Endothelial cell of umbilical vein (primary cell): Measurements from ENCODE around the gene KLHL11. TPM values are rescaled to one million over a fixed set of nuclear protein-coding genes. Genes with fewer than 3 reads are reported as not detected.
A peak's percentile ranks its signal among the peaks of the same experiment; 100 is the strongest.

Source experiments
- BruUV-seq: library from RNA; stranded (reverse); fragments of 400-500 nt; replicated peaks from 2 replicates; lab custom pipeline; 2021; lab: Mats Ljungman, UMichigan
- CTCF ChIA-PET: fragments of 300-600, 350-600 bp; sonication (Branson Sonifier 250); formaldehyde crosslinking; loops from one replicate; lab custom pipeline; 2021; ENCODE audit warnings: antibody characterized with exemption, inconsistent platforms; lab: Charles Lee
- POLR2A ChIA-PET: fragments of 300-600, 350-600 bp; sonication (Branson Sonifier 250); formaldehyde crosslinking; loops from one replicate; lab custom pipeline; 2021; ENCODE audit warnings: antibody characterized with exemption, inconsistent platforms; lab: Charles Lee
- DNase-seq: peaks from one replicate; pipeline ENCODE4 v3.0.0-alpha.2; 2011; ENCODE audit warnings: low read depth, low spot score
- FAIRE-seq: peaks from 2 replicates; lab custom pipeline; 2011; peaks lifted over from hg19 to GRCh38; lab: Jason Lieb, UNC
- H2AFZ ChIP-seq: 2 replicates; pipeline ENCODE4 v1.6.0; 2012; ENCODE audit warnings: low read depth, low read length, control low read depth, inconsistent platforms
- H3K27ac ChIP-seq: 2 replicates; pipeline ENCODE4 v1.5.1; 2011; ENCODE audit warnings: low read depth, mild to moderate bottlenecking, control low read depth, low read length, moderate library complexity; ENCODE audit not compliant: insufficient read depth
- H3K27me3 ChIP-seq, 2 experiments: 2 replicates each; pipeline versions ENCODE4 v1.6.0 to v1.6.1; 2011; ENCODE audit warnings: low read length in 2 of 2, mixed read lengths in 1 of 2; ENCODE audit not compliant: control insufficient read depth in 2 of 2, insufficient read depth in 2 of 2
- H3K36me3 ChIP-seq, 2 experiments: 2 replicates in 1 of 2; 3 replicates in 1 of 2; pipeline ENCODE4 v1.5.1; 2011; ENCODE audit warnings: low read length in 2 of 2, mild to moderate bottlenecking in 1 of 2, moderate library complexity in 1 of 2; ENCODE audit not compliant: control insufficient read depth in 2 of 2, insufficient read depth in 2 of 2; ENCODE audit errors: extremely low read depth in 1 of 2
- H3K4me1 ChIP-seq: 3 replicates; pipeline ENCODE4 v1.5.1; 2011; ENCODE audit warnings: mild to moderate bottlenecking, low read length; ENCODE audit not compliant: control insufficient read depth, insufficient read depth; ENCODE audit errors: extremely low read depth
- H3K4me2 ChIP-seq: 2 replicates; pipeline ENCODE4 v1.6.1; 2011; ENCODE audit warnings: low read length, control low read depth, mixed read lengths; ENCODE audit not compliant: insufficient read depth
- H3K4me3 ChIP-seq, 3 experiments: fragments of 200-600 bp in 1 of 3; sonication (generic), shearing (Covaris generic) in 1 of 3; replicated peaks in 1 of 3; 2 replicates each; pipeline ENCODE4 v1.5.1; 2011 to 2016; ENCODE audit warnings: control low read depth in 3 of 3, low read length in 3 of 3, mild to moderate bottlenecking in 2 of 3, inconsistent platforms in 1 of 3, low read depth in 1 of 3, moderate library complexity in 1 of 3; ENCODE audit not compliant: insufficient read depth in 1 of 3
- H3K79me2 ChIP-seq: 2 replicates; pipeline ENCODE4 v1.6.0; 2012; ENCODE audit warnings: low read length, inconsistent platforms; ENCODE audit not compliant: control insufficient read depth, insufficient read depth
- H3K9ac ChIP-seq: replicated peaks from 2 replicates; pipeline ENCODE3; 2011; ENCODE audit warnings: low read length, control low read depth; ENCODE audit not compliant: insufficient read depth; ENCODE audit errors: extremely low read depth
- H3K9me1 ChIP-seq: replicated peaks from 3 replicates; pipeline ENCODE4 v1.6.0; 2011; ENCODE audit warnings: mild to moderate bottlenecking, low read length; ENCODE audit not compliant: control insufficient read depth, insufficient read depth; ENCODE audit errors: extremely low read depth
- H3K9me3 ChIP-seq: replicated peaks from 2 replicates; pipeline ENCODE4 v1.5.1; 2012; ENCODE audit warnings: low read length, inconsistent platforms; ENCODE audit not compliant: control insufficient read depth, insufficient read depth
- H4K20me1 ChIP-seq: replicated peaks from 2 replicates; pipeline ENCODE3; 2011; ENCODE audit warnings: mild to moderate bottlenecking, low read length; ENCODE audit not compliant: control insufficient read depth, insufficient read depth; ENCODE audit errors: extremely low read depth
- EZH2 ChIP-seq: IDR thresholded peaks from 2 replicates; pipeline ENCODE4 v1.6.1; 2012; ENCODE audit warnings: borderline replicate concordance, low read depth, mild to moderate bottlenecking, moderate library complexity, low read length, inconsistent platforms; ENCODE audit not compliant: severe bottlenecking
- FOS ChIP-seq: IDR thresholded peaks from 2 replicates; pipeline ENCODE4 v1.6.1; 2011; ENCODE audit warnings: mild to moderate bottlenecking, low read length, moderate library complexity, borderline replicate concordance; ENCODE audit not compliant: insufficient read depth
- GATA2 ChIP-seq: IDR thresholded peaks from 2 replicates; pipeline ENCODE4 v1.7.0; 2011; ENCODE audit warnings: low read depth, mild to moderate bottlenecking, moderate library complexity, mixed read lengths, low read length; ENCODE audit not compliant: insufficient read length, insufficient read depth
- JUN ChIP-seq: IDR thresholded peaks from 2 replicates; pipeline ENCODE4 v1.6.1; 2011; ENCODE audit warnings: borderline replicate concordance, low read depth; ENCODE audit not compliant: insufficient read length, insufficient read depth
- MYC ChIP-seq: IDR thresholded peaks from one replicate; pipeline ENCODE4 v1.6.1; 2011; ENCODE audit warnings: mild to moderate bottlenecking, low read depth, low read length
- POLR2A ChIP-seq: IDR thresholded peaks from 2 replicates; pipeline ENCODE4 v1.6.1; 2012; ENCODE audit warnings: low read depth, mild to moderate bottlenecking, control low read depth, low read length
- POLR2AphosphoS5 ChIP-seq: IDR thresholded peaks from 2 replicates; pipeline ENCODE4 v1.6.1; 2012; ENCODE audit warnings: low read depth, mild to moderate bottlenecking, control low read depth, low read length, moderate library complexity; ENCODE audit not compliant: insufficient read depth
- dilution Hi-C: fragments of 300-500 bp; cut with MboI; formaldehyde crosslinking; loops from one replicate; pipeline ENCODE4 v1.15.0; 2019; ENCODE audit warnings: low sequenced_read_pairs; ENCODE audit not compliant: extremely low pct_ligation_motif_present
- intact Hi-C: fragments of 100-400 bp; cut with micrococcal nuclease; formaldehyde crosslinking; loops from one replicate; pipeline ENCODE4 v1.10.0; 2022
- polyA plus RNA-seq, 4 experiments: library from polyadenylated mRNA; depleted of rRNA in 3 of 4; stranded (reverse) in 3 of 4; unstranded in 1 of 4; fragments of >200 nt; gene quantifications; 2 replicates each; pipeline versions ENCODE4 v1.2.1 to v1.2.3, GENCODE V29; 2011 to 2012; ENCODE audit warnings: missing spikeins in 1 of 4
- total RNA-seq: library from RNA; stranded (reverse); gene quantifications from 2 replicates; pipeline ENCODE4 v1.2.3, GENCODE V29; 2021
- TF ChIP-seq, protein P1 (sequence below), 2 donors: IDR thresholded peaks; 1 replicate in 1 of 2; 2 replicates in 1 of 2; pipeline ENCODE4 v1.5.1; 2011; ENCODE audit warnings: low read length in 2 of 2, mild to moderate bottlenecking in 2 of 2, moderate library complexity in 2 of 2, control low read depth in 1 of 2, inconsistent platforms in 1 of 2, low read depth in 1 of 2; ENCODE audit not compliant: insufficient read depth in 1 of 2; ENCODE audit errors: extremely low read depth in 1 of 2
- TF ChIP-seq, protein P2 (sequence below): IDR thresholded peaks from 2 replicates; pipeline ENCODE4 v1.6.1; 2011; ENCODE audit not compliant: insufficient read depth, insufficient read length

Gene KLHL11
- total and polyA plus RNA-seq, 2 donors (not counting 3 experiments of a cell fraction or from before 2014, with no cell fraction given), result 3.1 to 11.0 TPM

DNA sequence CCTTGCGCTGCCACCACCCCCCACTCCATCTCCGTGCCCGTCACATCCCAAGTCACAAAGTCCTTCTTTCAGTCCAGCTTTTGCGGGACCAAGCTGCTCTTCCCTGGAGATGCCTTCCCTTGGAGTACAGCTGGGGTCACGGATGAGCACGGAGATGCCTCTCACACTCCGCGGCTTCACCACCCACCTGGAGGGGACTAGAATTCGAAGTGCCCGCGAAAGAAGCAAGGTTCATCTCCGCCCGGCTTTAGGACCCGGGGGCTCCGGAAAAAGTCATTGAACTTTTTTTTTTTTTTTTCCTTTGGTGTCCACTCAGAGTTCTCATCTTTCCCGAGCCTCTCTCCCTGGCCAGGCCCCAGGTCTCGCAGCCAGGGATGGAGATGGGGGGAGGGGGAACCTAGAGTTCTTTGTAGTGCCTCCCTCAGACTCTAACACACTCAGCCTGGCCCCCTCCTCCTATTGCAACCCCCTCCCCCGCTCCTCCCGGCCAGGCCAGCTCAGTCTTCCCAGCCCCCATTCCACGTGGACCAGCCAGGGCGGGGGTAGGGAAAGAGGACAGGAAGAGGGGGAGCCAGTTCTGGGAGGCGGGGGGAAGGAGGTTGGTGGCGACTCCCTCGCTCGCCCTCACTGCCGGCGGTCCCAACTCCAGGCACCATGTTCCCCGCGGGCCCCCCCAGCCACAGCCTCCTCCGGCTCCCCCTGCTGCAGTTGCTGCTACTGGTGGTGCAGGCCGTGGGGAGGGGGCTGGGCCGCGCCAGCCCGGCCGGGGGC is 52.7 kb downstream of the KLHL11 start, which contains the start of gene FKBP10:
Gene FKBP10, plus strand, starts transcription at position 624 of the 771 bp plus-strand sequence. Its CDS starts 31 bp downstream, at position 655.
- Histone ChIP-seq H3K27ac (peak within 1 kb of the TSS; percentile 46), H3K27me3 (no peaks in the 10 kb centered on the region), H3K4me3 (peak within 1 kb of the TSS; percentile 51 to 81 (median 78)), H3K9me1 (no peaks in the 10 kb centered on the region), H3K9ac (peak within 1 kb of the TSS; percentile 74), H2AFZ (peak within 1 kb of the TSS; percentile 94), H3K79me2 (peaks cover 31% of the 10 kb centered on the region), H4K20me1 (no peaks in the 10 kb centered on the region), H3K4me1 (peaks cover 26% of the 10 kb centered on the region), H3K4me2 (peak within 1 kb of the TSS; percentile 80), H3K9me3 (no peaks in the 10 kb centered on the region), H3K36me3 (peaks cover 0 to 2% of the 10 kb centered on the region in 2 experiments)
- BruUV-seq, result no TSS peak
- no peak for TF ChIP-seq POLR2A
- TF ChIP-seq, protein P1, sequence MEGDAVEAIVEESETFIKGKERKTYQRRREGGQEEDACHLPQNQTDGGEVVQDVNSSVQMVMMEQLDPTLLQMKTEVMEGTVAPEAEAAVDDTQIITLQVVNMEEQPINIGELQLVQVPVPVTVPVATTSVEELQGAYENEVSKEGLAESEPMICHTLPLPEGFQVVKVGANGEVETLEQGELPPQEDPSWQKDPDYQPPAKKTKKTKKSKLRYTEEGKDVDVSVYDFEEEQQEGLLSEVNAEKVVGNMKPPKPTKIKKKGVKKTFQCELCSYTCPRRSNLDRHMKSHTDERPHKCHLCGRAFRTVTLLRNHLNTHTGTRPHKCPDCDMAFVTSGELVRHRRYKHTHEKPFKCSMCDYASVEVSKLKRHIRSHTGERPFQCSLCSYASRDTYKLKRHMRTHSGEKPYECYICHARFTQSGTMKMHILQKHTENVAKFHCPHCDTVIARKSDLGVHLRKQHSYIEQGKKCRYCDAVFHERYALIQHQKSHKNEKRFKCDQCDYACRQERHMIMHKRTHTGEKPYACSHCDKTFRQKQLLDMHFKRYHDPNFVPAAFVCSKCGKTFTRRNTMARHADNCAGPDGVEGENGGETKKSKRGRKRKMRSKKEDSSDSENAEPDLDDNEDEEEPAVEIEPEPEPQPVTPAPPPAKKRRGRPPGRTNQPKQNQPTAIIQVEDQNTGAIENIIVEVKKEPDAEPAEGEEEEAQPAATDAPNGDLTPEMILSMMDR (IDR thresholded peaks at IDR 0.05; ENCODE audit: extremely low read depth in 1 of 2, insufficient read depth in 1 of 2, low read depth in 1 of 2, low read length in 2 of 2), result no peak
- no peak for TF ChIP-seq EZH2
- TF ChIP-seq, protein P2, sequence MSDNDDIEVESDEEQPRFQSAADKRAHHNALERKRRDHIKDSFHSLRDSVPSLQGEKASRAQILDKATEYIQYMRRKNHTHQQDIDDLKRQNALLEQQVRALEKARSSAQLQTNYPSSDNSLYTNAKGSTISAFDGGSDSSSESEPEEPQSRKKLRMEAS, result peak; percentile 61
- TF ChIP-seq FOS, result no peak
- no peak for TF ChIP-seq JUN
- peak; percentile 98 for TF ChIP-seq MYC
- peak; percentile 45 for TF ChIP-seq POLR2AphosphoS5
- no peak for TF ChIP-seq GATA2
- DNase-seq (peak; percentile 79), FAIRE-seq (peak; percentile 82)
- POLR2A ChIA-PET, result interaction anchor here (1.0 to 1.9 kb wide), 3 partner anchors 26 to 53 kb away, joined by 3 to 6 read pairs (median 3); partner anchors contain the start of genes JUP and KLHL11
- CTCF ChIA-PET, result interaction anchor here (1.0 to 2.8 kb wide), 7 partner anchors 16 to 117 kb away, joined by 3 to 17 read pairs (median 6); partner anchors contain the start of gene KLHL11
- intact Hi-C loops (loop anchor here (1.0 to 5.0 kb wide), 3 partner anchors 35 to 145 kb away; partner anchors contain the start of gene KLHL11), dilution Hi-C loops (no loop called here)
